PFSK-1 (cell line): Measurements from ENCODE around the gene SAMD10.

Experiments used
- REST ChIP-seq, 2 experiments: IDR thresholded peaks; 2 replicates each; pipeline versions ENCODE4 v1.6.1 to v1.8.0; 2011 to 2012; ENCODE audit warnings: low read depth in 2 of 2, low read length in 2 of 2, control low read depth in 1 of 2, inconsistent platforms in 1 of 2, mild to moderate bottlenecking in 1 of 2, moderate library complexity in 1 of 2; ENCODE audit not compliant: insufficient read depth in 1 of 2
- SIN3A ChIP-seq: IDR thresholded peaks from 2 replicates; pipeline ENCODE4 v1.6.1; 2012; ENCODE audit warnings: mild to moderate bottlenecking, low read length, moderate library complexity, borderline replicate concordance; ENCODE audit not compliant: insufficient read depth
- TAF1 ChIP-seq: IDR thresholded peaks from 2 replicates; pipeline ENCODE4 v1.6.1; 2012; ENCODE audit warnings: low read length, control low read depth, borderline replicate concordance; ENCODE audit not compliant: insufficient read depth

DNA sequence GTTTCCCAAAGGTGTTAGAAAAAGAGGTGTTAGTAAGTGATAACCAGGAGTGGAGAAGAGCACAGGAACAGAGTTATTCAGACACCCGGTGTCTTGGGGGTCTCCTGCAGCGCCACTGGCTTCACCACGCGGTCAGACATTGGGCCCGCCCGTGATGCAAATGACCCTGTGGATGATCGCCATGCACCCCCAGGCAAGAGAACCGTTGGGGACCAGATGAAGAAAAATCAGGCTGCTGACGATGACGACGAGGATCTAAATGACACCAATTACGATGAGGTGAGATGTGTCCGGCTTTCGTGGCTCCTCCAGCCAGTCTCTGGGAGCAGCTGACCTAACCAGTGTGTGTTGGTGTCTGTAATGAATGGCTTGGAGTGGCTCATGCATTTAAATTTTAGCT, 3.5 kb upstream of the SAMD10 start:
- TF ChIP-seq TAF1 (no peak), REST (IDR thresholded peaks at IDR 0.05; ENCODE audit: insufficient read depth in 1 of 2, low read depth in 2 of 2, low read length in 2 of 2) (no peak), SIN3A (no peak)
